Measurements from ENCODE around the gene NTNG2. TPM values are rescaled to one million over a fixed set of nuclear protein-coding genes. Genes with fewer than 3 reads are reported as not detected.

Gene NTNG2
- total and polyA plus RNA-seq, 2 of the 13 experiments (the other 11 are each of a cell fraction or from before 2014, with no cell fraction given), result 0.02 to 0.36 TPM

DNA sequence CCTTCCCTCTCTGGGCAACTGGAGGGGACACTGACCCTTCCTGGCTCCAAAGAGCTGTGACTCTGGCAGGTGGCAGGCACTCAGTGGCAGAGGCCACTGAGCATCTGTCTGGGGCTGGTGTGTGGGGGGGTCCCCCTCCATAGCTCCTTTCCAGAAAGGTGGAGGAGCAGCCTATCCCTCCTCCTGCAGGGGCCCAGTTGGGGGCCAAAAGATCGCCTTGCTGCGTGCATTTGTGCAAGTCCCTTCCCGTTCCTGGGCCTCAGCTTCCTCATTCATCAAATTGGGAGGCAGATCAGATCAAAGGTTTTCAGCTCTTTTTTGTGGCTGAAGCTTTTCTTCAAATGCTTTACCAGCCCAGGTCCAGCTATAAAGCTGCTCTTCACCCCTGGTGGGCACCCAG is 77.7 kb downstream of the NTNG2 start:
- TF ChIP-seq ZNF24 (IDR thresholded peaks at IDR 0.05), result no peak
- TF ChIP-seq PAF1 (CRISPR knock-in tag; IDR thresholded peaks at IDR 0.05), result no peak
- no peak for TF ChIP-seq ZSCAN5A (CRISPR knock-in tag; IDR thresholded peaks at IDR 0.05; ENCODE audit: borderline replicate concordance)
- no peak for TF ChIP-seq ZNF260 (CRISPR knock-in tag; IDR thresholded peaks at IDR 0.05; ENCODE audit: borderline replicate concordance, low read depth)
- TF ChIP-seq ZNF451 (CRISPR knock-in tag; IDR thresholded peaks at IDR 0.05), result no peak
- CTCF ChIA-PET (ENCODE audit: low intra/inter-chr PET ratio, low total read pairs), result no interaction called here
- POLR2A ChIA-PET, result no interaction called here
- no TSS peak for BruUV-seq (replicated peaks)
- H3K9ac ChIP-seq (ENCODE audit: insufficient read depth, low read depth, low read length), result no peak overlapping the region
- no peak overlapping the region for H3K27ac ChIP-seq (ENCODE audit: extremely low read length, insufficient read depth, low read length)
- H2AFZ ChIP-seq (ENCODE audit: low read length), result no peak overlapping the region
- H4K20me1 ChIP-seq (ENCODE audit: insufficient read depth, low read length), result peaks cover 8% of the 10 kb centered on the region; the same call in 1 of the 2 replicates
- no peak overlapping the region for H3K4me3 ChIP-seq (replicated peaks in 1 of 3; ENCODE audit: insufficient read depth in 1 of 3, low read depth in 2 of 3, low read length in 3 of 3)
- H3K36me3 ChIP-seq (replicated peaks in 1 of 2; ENCODE audit: control insufficient read depth in 1 of 2, insufficient read depth in 2 of 2, low read length in 2 of 2), result no peaks in the 10 kb centered on the region
- no peak overlapping the region for H3K4me2 ChIP-seq (ENCODE audit: low read depth, low read length)
- peaks cover 16% of the 10 kb centered on the region for H3K4me1 ChIP-seq (ENCODE audit: insufficient read depth, low read length)
- in situ Hi-C loops (cut with HindIII; ENCODE audit: extremely low pct_ligation_motif_present, low pct_unique_long_range_greater_than_20kb) (loop anchor here (25.0 kb wide), 1 partner anchor 652 kb away; no protein-coding TSS in a partner anchor), intact Hi-C loops (cut with micrococcal nuclease; ENCODE audit: unreplicated experiment) (loop anchor here (5.0 kb wide), 2 partner anchors 72 to 168 kb away; partner anchors contain the start of gene TTF1)
- no CpG with 5 or more reads among the region's 3 CpGs for WGBS (ENCODE audit: low lambda C conversion rate)
- FAIRE-seq, result no peak
- peaks cover 14 to 66% of the 10 kb centered on the region in 2 experiments; a peak in 4 of 5 replicates for H3K27me3 ChIP-seq (ENCODE audit: control insufficient read depth in 1 of 2, insufficient read depth in 2 of 2, low read length in 2 of 2)
- no peak for DNase-seq (ENCODE audit: low spot score)
- ATAC-seq, result no peak
- no peaks in the 10 kb centered on the region for H3K9me3 ChIP-seq (ENCODE audit: low read length)
- H3K79me2 ChIP-seq (ENCODE audit: insufficient read depth, low read length), result no peaks in the 10 kb centered on the region

All from HepG2 (cell line).